Mesenchymal stem cell (in vitro differentiated cells and primary cell): ENCODE measurements around the gene UNC13D.

Experiments
- DNase-seq: peaks from one replicate; pipeline ENCODE4 v3.0.0-alpha.2; 2013
- H2AFZ ChIP-seq: one replicate; pipeline ENCODE4 v1.6.1; 2013; ENCODE audit warnings: low read depth, mild to moderate bottlenecking, control low read depth, inconsistent platforms, low read length, moderate library complexity
- H2AK5ac ChIP-seq: 2 replicates; pipeline ENCODE4 v1.6.1; 2013; ENCODE audit warnings: low read length, moderate library complexity, mild to moderate bottlenecking, inconsistent platforms; ENCODE audit not compliant: severe bottlenecking
- H2BK120ac ChIP-seq: one replicate; pipeline ENCODE4 v1.6.1; 2013; ENCODE audit warnings: low read depth, mild to moderate bottlenecking, inconsistent platforms, low read length, moderate library complexity
- H2BK12ac ChIP-seq, 2 experiments: one replicate each; pipeline ENCODE4 v1.6.1; 2013; ENCODE audit warnings: inconsistent platforms in 2 of 2, low read length in 2 of 2, mild to moderate bottlenecking in 2 of 2, moderate library complexity in 2 of 2, control low read depth in 1 of 2
- H2BK15ac ChIP-seq: one replicate; pipeline ENCODE4 v1.6.1; 2013; ENCODE audit warnings: mild to moderate bottlenecking, low read depth, inconsistent platforms; ENCODE audit not compliant: poor library complexity, severe bottlenecking
- H2BK5ac ChIP-seq: 2 replicates; pipeline ENCODE4 v1.6.1; 2013; ENCODE audit warnings: low read depth, mild to moderate bottlenecking, low read length, control low read depth, inconsistent platforms; ENCODE audit not compliant: poor library complexity, severe bottlenecking
- H3K14ac ChIP-seq, 2 experiments: one replicate each; pipeline ENCODE4 v1.6.1; 2013; ENCODE audit warnings: inconsistent platforms in 2 of 2, low read length in 2 of 2, control low read depth in 1 of 2, mild to moderate bottlenecking in 1 of 2, moderate library complexity in 1 of 2
- H3K18ac ChIP-seq, 2 experiments: one replicate each; pipeline ENCODE4 v1.6.1; 2013; ENCODE audit warnings: inconsistent platforms in 2 of 2, low read length in 2 of 2, control low read depth in 1 of 2, low read depth in 1 of 2, mild to moderate bottlenecking in 1 of 2
- H3K23ac ChIP-seq, 2 experiments: one replicate each; pipeline ENCODE4 v1.6.1; 2013; ENCODE audit warnings: inconsistent platforms in 2 of 2, low read length in 2 of 2, mild to moderate bottlenecking in 2 of 2, moderate library complexity in 2 of 2, control low read depth in 1 of 2
- H3K27ac ChIP-seq: 2 replicates; pipeline ENCODE4 v1.5.1; 2013; ENCODE audit warnings: mild to moderate bottlenecking, moderate library complexity, low read length, control low read depth, inconsistent platforms; ENCODE audit not compliant: poor library complexity, severe bottlenecking
- H3K27me3 ChIP-seq, 2 experiments: 2 replicates each; pipeline versions ENCODE4 v1.6.1 to v1.7.0; 2013; ENCODE audit warnings: low read length in 2 of 2, mild to moderate bottlenecking in 2 of 2, moderate library complexity in 2 of 2, control low read depth in 1 of 2, inconsistent platforms in 1 of 2; ENCODE audit not compliant: control insufficient read depth in 1 of 2, insufficient read depth in 1 of 2
- H3K36me3 ChIP-seq, 2 experiments: 2 replicates each; pipeline versions ENCODE4 v1.6.1 to v1.7.0; 2013; ENCODE audit warnings: low read length in 2 of 2, control low read depth in 1 of 2, inconsistent platforms in 1 of 2, low read depth in 1 of 2, mild to moderate bottlenecking in 1 of 2; ENCODE audit not compliant: insufficient read depth in 2 of 2, control insufficient read depth in 1 of 2
- H3K4ac ChIP-seq, 2 experiments: one replicate each; pipeline ENCODE4 v1.6.1; 2013; ENCODE audit warnings: inconsistent platforms in 2 of 2, low read length in 2 of 2, mild to moderate bottlenecking in 2 of 2, moderate library complexity in 2 of 2, control low read depth in 1 of 2, low read depth in 1 of 2
- H3K4me1 ChIP-seq: 2 replicates; pipeline ENCODE4 v1.6.1; 2013; ENCODE audit warnings: low read depth, low read length, control low read depth; ENCODE audit not compliant: control insufficient read depth, insufficient read depth
- H3K4me2 ChIP-seq: 2 replicates; pipeline ENCODE4 v1.6.1; 2013; ENCODE audit warnings: low read length, mild to moderate bottlenecking, inconsistent platforms; ENCODE audit not compliant: poor library complexity, severe bottlenecking
- H3K4me3 ChIP-seq, 2 experiments: 2 replicates each; pipeline versions ENCODE4 v1.5.1 to v1.7.0; 2013; ENCODE audit warnings: low read length in 2 of 2, mild to moderate bottlenecking in 2 of 2, control low read depth in 1 of 2, low read depth in 1 of 2; ENCODE audit not compliant: insufficient read depth in 1 of 2
- H3K79me1 ChIP-seq: replicated peaks from 2 replicates; pipeline ENCODE4 v1.6.1; 2013; ENCODE audit warnings: mild to moderate bottlenecking, control low read depth, low read length, inconsistent platforms; ENCODE audit not compliant: poor library complexity, severe bottlenecking
- H3K9ac ChIP-seq: 2 replicates; pipeline ENCODE4 v1.7.0; 2013; ENCODE audit warnings: mild to moderate bottlenecking, low read length, moderate library complexity
- H3K9me3 ChIP-seq: 2 replicates; pipeline ENCODE4 v1.7.0; 2013; ENCODE audit warnings: mild to moderate bottlenecking, low read length; ENCODE audit not compliant: control insufficient read depth
- H4K8ac ChIP-seq: one replicate; pipeline ENCODE4 v1.6.1; 2013; ENCODE audit warnings: inconsistent platforms, mild to moderate bottlenecking, low read length, moderate library complexity
- H4K91ac ChIP-seq: one replicate; pipeline ENCODE4 v1.6.1; 2013; ENCODE audit warnings: mild to moderate bottlenecking, low read length, inconsistent platforms
- WGBS: methylation state at CpG from one replicate; pipeline ENCODE4 v1.1.7; 2013; ENCODE audit warnings: mixed read lengths; 5-methylcytosine and 5-hydroxymethylcytosine counted together

UNC13D gene

GRCh38 chr17:75814021-75814395 lies 30.2 kb downstream of the UNC13D start:
- Histone ChIP-seq H2BK120ac (no peak overlapping the region), H3K23ac (no peak overlapping the region), H2BK12ac (no peak overlapping the region), H3K4me2 (no peak overlapping the region), H2AK5ac (no peak overlapping the region), H3K9ac (no peak overlapping the region), H3K27me3 (no peaks in the 10 kb centered on the region), H3K4me1 (peaks cover 20% of the 10 kb centered on the region), H4K8ac (no peak overlapping the region), H3K4me3 (no peak overlapping the region), H2BK5ac (no peak overlapping the region), H2BK15ac (no peak overlapping the region), H3K27ac (no peak overlapping the region), H3K4ac (no peak overlapping the region), H2AFZ (no peak overlapping the region), H3K18ac (no peak overlapping the region), H3K9me3 (no peaks in the 10 kb centered on the region), H3K36me3 (peaks cover 74 to 85% of the 10 kb centered on the region in 2 experiments), H3K14ac (no peak overlapping the region), H4K91ac (no peak overlapping the region), H3K79me1 (peaks cover 33% of the 10 kb centered on the region)
- 90% methylated on average over 6 of the region's 6 CpGs for WGBS
- DNase-seq: no peak

GRCh38 chr17:75813081-75814020 lies 30.9 kb downstream of the UNC13D start:
- H2BK12ac ChIP-seq: no peak overlapping the region
- H2AK5ac ChIP-seq: no peak overlapping the region
- no peak overlapping the region for H3K23ac ChIP-seq
- no peak overlapping the region for H3K14ac ChIP-seq
- H3K9me3 ChIP-seq: no peaks in the 10 kb centered on the region
- no peak overlapping the region for H2AFZ ChIP-seq
- peaks cover 23% of the 10 kb centered on the region for H3K4me1 ChIP-seq
- H2BK15ac ChIP-seq: no peak overlapping the region
- no peak overlapping the region for H2BK5ac ChIP-seq
- H2BK120ac ChIP-seq: no peak overlapping the region
- H3K4me2 ChIP-seq: no peak overlapping the region
- H3K18ac ChIP-seq: no peak overlapping the region
- no peak overlapping the region for H4K91ac ChIP-seq
- peaks cover 67 to 78% of the 10 kb centered on the region in 2 experiments for H3K36me3 ChIP-seq
- H3K9ac ChIP-seq: peak overlapping the region; percentile 11
- no peak overlapping the region for H4K8ac ChIP-seq
- no peaks in the 10 kb centered on the region for H3K27me3 ChIP-seq
- H3K79me1 ChIP-seq: peaks cover 35% of the 10 kb centered on the region
- no peak overlapping the region for H3K4ac ChIP-seq
- H3K4me3 ChIP-seq: no peak overlapping the region
- DNase-seq: no peak
- H3K27ac ChIP-seq: no peak overlapping the region
- WGBS: 97% methylated on average over 20 of the region's 24 CpGs

- H3K36me3 ChIP-seq: peaks cover 57 to 68% of the 10 kb centered on the region in 2 experiments
- H3K27ac ChIP-seq: no peak overlapping the region
- no peak overlapping the region for H2BK120ac ChIP-seq
- WGBS: 94% methylated on average over 27 of the region's 27 CpGs
- H3K9me3 ChIP-seq: no peaks in the 10 kb centered on the region
- H3K14ac ChIP-seq: no peak overlapping the region
- peaks cover 23% of the 10 kb centered on the region for H3K4me1 ChIP-seq
- no peak for DNase-seq
- peak overlapping the region; percentile 7 for H4K91ac ChIP-seq
- no peak overlapping the region for H3K4me2 ChIP-seq
- H3K79me1 ChIP-seq: peaks cover 37% of the 10 kb centered on the region
- no peak overlapping the region for H2BK12ac ChIP-seq
- peak overlapping the region; percentile 2 for H2BK15ac ChIP-seq
- H3K9ac ChIP-seq: no peak overlapping the region
- H3K4ac ChIP-seq: no peak overlapping the region
- no peak overlapping the region for H2BK5ac ChIP-seq
- no peak overlapping the region for H3K4me3 ChIP-seq
- H3K18ac ChIP-seq: no peak overlapping the region
- H2AFZ ChIP-seq: no peak overlapping the region
- no peak overlapping the region for H2AK5ac ChIP-seq
- H3K23ac ChIP-seq: no peak overlapping the region
- H3K27me3 ChIP-seq: no peaks in the 10 kb centered on the region
- H4K8ac ChIP-seq: no peak overlapping the region
These were observed 31.8 kb downstream of the UNC13D start for GRCh38 chr17:75812096-75813013.

DNA sequence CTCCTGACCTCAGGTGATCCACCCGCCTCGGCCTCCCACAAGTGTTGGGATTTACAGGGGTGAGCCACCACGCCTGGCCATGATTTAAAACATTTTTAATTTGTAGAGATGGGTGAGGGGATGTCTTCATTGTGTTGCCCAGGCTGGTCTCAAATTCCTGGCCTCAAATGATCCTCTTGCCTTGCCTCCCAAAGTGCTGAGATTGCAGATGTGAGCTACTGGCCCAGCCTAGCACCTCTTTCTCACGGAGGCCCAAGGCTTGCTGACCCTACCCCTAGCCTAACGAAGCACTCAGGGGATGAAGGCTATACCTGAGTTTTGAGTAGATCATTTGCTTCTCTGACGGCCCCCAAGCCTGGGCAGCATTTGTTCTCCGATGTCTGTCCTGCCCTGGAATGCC lies 33.0 kb downstream of the UNC13D start:
- DNase-seq: no peak
- Histone ChIP-seq H3K36me3 (peaks cover 46 to 57% of the 10 kb centered on the region in 2 experiments), H4K91ac (no peak overlapping the region), H3K27ac (no peak overlapping the region), H3K4me2 (no peak overlapping the region), H3K79me1 (peaks cover 35% of the 10 kb centered on the region), H3K4me3 (no peak overlapping the region), H3K4me1 (peaks cover 23% of the 10 kb centered on the region), H3K23ac (no peak overlapping the region), H2AK5ac (no peak overlapping the region), H2BK12ac (no peak overlapping the region), H2AFZ (no peak overlapping the region), H2BK120ac (no peak overlapping the region), H3K4ac (no peak overlapping the region), H4K8ac (no peak overlapping the region), H3K14ac (no peak overlapping the region), H3K9ac (no peak overlapping the region), H3K18ac (no peak overlapping the region), H2BK5ac (no peak overlapping the region), H3K9me3 (no peaks in the 10 kb centered on the region), H2BK15ac (no peak overlapping the region), H3K27me3 (no peaks in the 10 kb centered on the region)
- WGBS: 93% methylated on average over 7 of the region's 7 CpGs
